NCI-H345 treated with DMSO at 0.1 percent for 48 hours (cell line): Measurements from ENCODE around the gene STK39.
A peak's percentile ranks its signal among the peaks of the same experiment; 100 is the strongest.

Experiments
- DNase-seq: peaks from one replicate; lab custom pipeline; 2025; ENCODE audit not compliant: unreplicated experiment; lab: John Stamatoyannopoulos, UW

The STK39 gene

GRCh38 chr2:168024459-168024858 is 222.9 kb downstream of the STK39 start:
- DNase-seq = no peak

GRCh38 chr2:168021800-168022587 is 225.4 kb downstream of the STK39 start:
- no peak for DNase-seq

- no peak for DNase-seq
These were observed 232.0 kb downstream of the STK39 start for GRCh38 chr2:168015274-168015953.

GRCh38 chr2:168009900-168010299 is 237.5 kb downstream of the STK39 start:
- DNase-seq = peak; percentile 1

GRCh38 chr2:168008646-168009195 is 238.7 kb downstream of the STK39 start:
- DNase-seq = no peak

- DNase-seq = no peak
These were observed 240.9 kb downstream of the STK39 start for GRCh38 chr2:168006498-168006897.

- no peak for DNase-seq
These were observed 241.8 kb downstream of the STK39 start for GRCh38 chr2:168005586-168005985.

GRCh38 chr2:168003876-168004275 is 243.5 kb downstream of the STK39 start:
- DNase-seq = no peak

- no peak for DNase-seq
These were observed 245.3 kb downstream of the STK39 start for GRCh38 chr2:168002021-168002553.

- DNase-seq = no peak
These were observed 255.1 kb downstream of the STK39 start for GRCh38 chr2:167992278-167992677.

GRCh38 chr2:167990062-167990461 is 257.3 kb downstream of the STK39 start:
- no peak for DNase-seq

GRCh38 chr2:167988296-167988695 is 259.1 kb downstream of the STK39 start:
- DNase-seq = no peak

- DNase-seq = no peak
These were observed 259.8 kb downstream of the STK39 start for GRCh38 chr2:167987558-167987957.

- DNase-seq = no peak
These were observed 260.4 kb downstream of the STK39 start for GRCh38 chr2:167987026-167987425.

GRCh38 chr2:167986223-167986622 is 261.2 kb downstream of the STK39 start:
- no peak for DNase-seq

GRCh38 chr2:167981945-167982344 is 265.4 kb downstream of the STK39 start:
- no peak for DNase-seq

GRCh38 chr2:167980439-167980838 is 267.0 kb downstream of the STK39 start:
- no peak for DNase-seq

GRCh38 chr2:167972746-167973145 is 274.6 kb downstream of the STK39 start:
- DNase-seq = no peak

- no peak for DNase-seq
These were observed 275.4 kb downstream of the STK39 start for GRCh38 chr2:167972020-167972419.

- no peak for DNase-seq
These were observed 280.2 kb downstream of the STK39 start for GRCh38 chr2:167966937-167967913.
